Loucy (cell line): Measurements from ENCODE around the gene SNX13.

Source experiments
- H2AFZ ChIP-seq: fragments of 200-600 bp; sonication (generic); 2 replicates; pipeline ENCODE4 v1.6.0; 2016; ENCODE audit warnings: antibody characterized with exemption, mild to moderate bottlenecking, low read length, moderate library complexity
- H3F3A ChIP-seq: fragments of 200-600 bp; 2 replicates; pipeline ENCODE4 v1.6.0; 2016; ENCODE audit warnings: antibody characterized with exemption, low read depth, mild to moderate bottlenecking
- H3K27me3 ChIP-seq: fragments of 200-600 bp; sonication (generic); 2 replicates; pipeline ENCODE4 v1.6.1; 2014; ENCODE audit warnings: low read length, mild to moderate bottlenecking; ENCODE audit not compliant: insufficient read depth, poor library complexity, severe bottlenecking
- H3K36me3 ChIP-seq: fragments of 200-600 bp; sonication (generic); 2 replicates; pipeline ENCODE4 v1.6.1; 2016; ENCODE audit warnings: low read length; ENCODE audit not compliant: insufficient read depth
- H3K4me1 ChIP-seq: fragments of 200-600 bp; sonication (generic); 2 replicates; pipeline ENCODE4 v1.5.1; 2014; ENCODE audit warnings: low read length, mild to moderate bottlenecking; ENCODE audit not compliant: insufficient read depth, poor library complexity, severe bottlenecking
- H3K4me2 ChIP-seq: fragments of 200-600 bp; sonication (generic); 2 replicates; pipeline ENCODE4 v1.6.0; 2014; ENCODE audit warnings: antibody characterized with exemption, low read length, low read depth, mild to moderate bottlenecking; ENCODE audit not compliant: poor library complexity, severe bottlenecking
- H3K4me3 ChIP-seq: fragments of 200-600 bp; sonication (generic); 2 replicates; pipeline ENCODE4 v1.5.1; 2014; ENCODE audit warnings: low read length, mild to moderate bottlenecking, mixed read lengths; ENCODE audit not compliant: poor library complexity, severe bottlenecking
- H3K79me2 ChIP-seq: fragments of 200-600 bp; sonication (generic); 2 replicates; pipeline ENCODE4 v1.6.1; 2014; ENCODE audit warnings: low read length; ENCODE audit not compliant: insufficient read depth
- H3K9ac ChIP-seq: fragments of 200-600 bp; sonication (generic); 2 replicates; pipeline ENCODE4 v1.6.0; 2014; ENCODE audit warnings: mild to moderate bottlenecking, low read depth, low read length, moderate library complexity; ENCODE audit not compliant: poor library complexity, severe bottlenecking
- H3K9me2 ChIP-seq: fragments of 200-600 bp; sonication (generic); replicated peaks from 2 replicates; pipeline ENCODE4 v1.6.1; 2016; ENCODE audit warnings: low read depth, low read length, mixed read lengths
- H3K9me3 ChIP-seq: fragments of 200-600 bp; sonication (generic); 2 replicates; pipeline ENCODE4 v1.6.1; 2014; ENCODE audit warnings: mild to moderate bottlenecking, antibody characterized with exemption, low read length, low read depth; ENCODE audit not compliant: insufficient read depth
- H4K20me1 ChIP-seq: fragments of 200-600 bp; sonication (generic); 2 replicates; pipeline ENCODE4 v1.6.0; 2014; ENCODE audit warnings: antibody characterized with exemption, low read length, mild to moderate bottlenecking; ENCODE audit not compliant: insufficient read depth, poor library complexity, severe bottlenecking
- EZH2phosphoT487 ChIP-seq: fragments of 200-600 bp; IDR thresholded peaks from 2 replicates; pipeline ENCODE4 v1.6.1; 2018; ENCODE audit warnings: antibody characterized with exemption, mild to moderate bottlenecking, moderate library complexity, borderline replicate concordance
- TF ChIP-seq, protein P1 (sequence below): fragments of 200-600 bp; sonication (generic); conservative IDR thresholded peaks from 2 replicates; pipeline ENCODE4 v1.5.1; 2014; ENCODE audit warnings: mild to moderate bottlenecking, antibody characterized with exemption, low read length

Gene SNX13

DNA sequence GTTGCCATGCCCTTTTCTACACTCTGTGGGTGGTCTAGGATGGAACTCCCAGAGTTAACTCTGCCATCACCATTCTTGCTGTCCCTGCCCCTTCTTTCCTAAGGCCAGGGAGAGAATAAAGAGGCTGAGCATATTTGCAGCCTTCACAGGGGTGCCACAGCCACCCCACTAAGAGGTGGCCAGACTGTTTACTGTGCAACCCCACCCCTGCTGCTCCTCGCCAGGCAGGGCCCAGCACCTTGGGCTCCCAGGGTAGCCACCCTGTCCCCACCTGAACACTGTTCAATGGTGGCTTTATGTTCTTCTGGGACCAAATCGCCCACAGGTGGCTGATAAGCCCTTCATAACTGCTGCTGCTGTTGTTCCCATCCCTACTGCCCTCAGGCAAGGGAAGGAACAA is 198.9 kb downstream of the SNX13 start:
- Histone ChIP-seq H2AFZ (no peak overlapping the region), H3K4me1 (no peaks in the 10 kb centered on the region), H4K20me1 (no peaks in the 10 kb centered on the region), H3K27me3 (no peaks in the 10 kb centered on the region), H3K4me2 (no peak overlapping the region), H3K9me3 (no peaks in the 10 kb centered on the region), H3K9me2 (no peaks in the 10 kb centered on the region), H3K9ac (no peak overlapping the region), H3K36me3 (no peaks in the 10 kb centered on the region), H3K4me3 (no peak overlapping the region), H3F3A (no peaks in the 10 kb centered on the region), H3K79me2 (no peaks in the 10 kb centered on the region)
- no peak for TF ChIP-seq EZH2phosphoT487
- TF ChIP-seq, protein P1, sequence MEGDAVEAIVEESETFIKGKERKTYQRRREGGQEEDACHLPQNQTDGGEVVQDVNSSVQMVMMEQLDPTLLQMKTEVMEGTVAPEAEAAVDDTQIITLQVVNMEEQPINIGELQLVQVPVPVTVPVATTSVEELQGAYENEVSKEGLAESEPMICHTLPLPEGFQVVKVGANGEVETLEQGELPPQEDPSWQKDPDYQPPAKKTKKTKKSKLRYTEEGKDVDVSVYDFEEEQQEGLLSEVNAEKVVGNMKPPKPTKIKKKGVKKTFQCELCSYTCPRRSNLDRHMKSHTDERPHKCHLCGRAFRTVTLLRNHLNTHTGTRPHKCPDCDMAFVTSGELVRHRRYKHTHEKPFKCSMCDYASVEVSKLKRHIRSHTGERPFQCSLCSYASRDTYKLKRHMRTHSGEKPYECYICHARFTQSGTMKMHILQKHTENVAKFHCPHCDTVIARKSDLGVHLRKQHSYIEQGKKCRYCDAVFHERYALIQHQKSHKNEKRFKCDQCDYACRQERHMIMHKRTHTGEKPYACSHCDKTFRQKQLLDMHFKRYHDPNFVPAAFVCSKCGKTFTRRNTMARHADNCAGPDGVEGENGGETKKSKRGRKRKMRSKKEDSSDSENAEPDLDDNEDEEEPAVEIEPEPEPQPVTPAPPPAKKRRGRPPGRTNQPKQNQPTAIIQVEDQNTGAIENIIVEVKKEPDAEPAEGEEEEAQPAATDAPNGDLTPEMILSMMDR: no peak
